Psoas muscle (tissue), 8 donors: ENCODE results near the gene TEX35. TPM values are rescaled to one million over a fixed set of nuclear protein-coding genes. Genes with fewer than 3 reads are reported as not detected.

Experiments
- ATAC-seq, 4 donors: fragments of 200-7000 bp; cut with Tn5 transposase; one replicate each; pipeline ENCODE4 v1.9.1; 2020; ENCODE audit warnings: moderate library complexity in 3 of 4, mild to moderate bottlenecking in 2 of 4
- DNase-seq, 2 donors: peaks; one replicate each; pipeline ENCODE4 v3.0.0-alpha.2; 2020
- H3K27ac ChIP-seq: fragments of 200-600 bp; one replicate; pipeline ENCODE4 v1.8.0; 2022
- H3K27me3 ChIP-seq, 3 donors: fragments of 200-600 bp in 1 of 3; one replicate each; pipeline versions ENCODE4 v1.6.1 to v1.8.0; 2013 to 2022; ENCODE audit warnings: low read length in 2 of 3, mild to moderate bottlenecking in 2 of 3, moderate library complexity in 1 of 3; ENCODE audit not compliant: insufficient read depth in 3 of 3
- H3K36me3 ChIP-seq, 2 donors: fragments of 200-600 bp in 1 of 2; one replicate each; pipeline versions ENCODE4 v1.6.1 to v1.8.0; 2013 to 2022; ENCODE audit warnings: low read depth in 1 of 2, mild to moderate bottlenecking in 1 of 2, moderate library complexity in 1 of 2; ENCODE audit not compliant: insufficient read depth in 1 of 2
- H3K4me1 ChIP-seq: fragments of 200-600 bp; one replicate; pipeline ENCODE4 v1.8.0; 2022
- H3K4me3 ChIP-seq: fragments of 200-600 bp; one replicate; pipeline ENCODE4 v1.8.0; 2022; ENCODE audit warnings: mild to moderate bottlenecking
- H3K9me3 ChIP-seq: fragments of 200-600 bp; one replicate; pipeline ENCODE4 v1.8.0; 2022
- CTCF ChIP-seq: fragments of 200-600 bp; IDR thresholded peaks from one replicate; pipeline ENCODE4 v1.8.0; 2022; ENCODE audit warnings: antibody characterized with exemption
- WGBS, 3 donors: extraction: QIAGEN DNeasy Blood & Tissue Kit; methylation state at CpG; one replicate each; pipeline versions ENCODE4 v1.1.6 to v1.1.7; 2013; 5-methylcytosine and 5-hydroxymethylcytosine counted together
- intact Hi-C, 2 donors: fragments of 100-400 bp; cut with DNase I; formaldehyde crosslinking; loops; one replicate each; pipeline versions ENCODE4 v1.11.0 to v1.14.2; 2022
- polyA plus RNA-seq, 3 donors: library from polyadenylated mRNA; stranded (reverse); fragments of 200-250 nt; gene quantifications; one replicate each; pipeline ENCODE4 v1.2.3, GENCODE V29; 2013
- total RNA-seq, 4 donors: library from RNA; stranded (reverse); fragmentation: NEBNext Ultra II Directional in 2 of 4; extraction: Animal tissue kit (Norgen Biotek cat#: 25700) in 2 of 4; gene quantifications; one replicate each; pipeline versions ENCODE4 v1.2.1 to v1.2.4, GENCODE V29; 2021 to 2023
- donor health status: healthy with polysubstance abuse.
- donor health status: DM: no; HTN: no; CAD: no; lungs with moderate emphysema.
- donor health status: Bipolar disorder and iron deficiency.
- donor health status: healthy.
- donor health status: DM: yes; HTN: yes; CAD: no.
- donor health status: DM: no; HTN: no; CAD: no.
- donor health status: DM: no; HTN: no; CAD: no.
- donor health status: DM: yes; HTN: yes; CAD: no.

The TEX35 gene
- total and polyA plus RNA-seq, 7 donors: not detected

GRCh38 chr1:178542554-178543289 is 29.8 kb downstream of the TEX35 start:
- intact Hi-C loops: loop anchor here (1.0 to 5.0 kb wide), 3 partner anchors 210 to 458 kb away; no protein-coding TSS in a partner anchor
- 1 to 3% (median 2%) methylated on average over 58 to 66 of the region's 66 CpGs for WGBS, 3 donors
- Histone ChIP-seq H3K36me3 (no peaks in the 10 kb centered on the region), H3K9me3 (no peaks in the 10 kb centered on the region), H3K4me1 (peaks cover 10% of the 10 kb centered on the region), H3K27ac (peak overlapping the region; percentile 53), H3K4me3 (peak overlapping the region; percentile 82), H3K27me3 (no peaks in the 10 kb centered on the region)
- DNase-seq (peak; percentile 90 to 91), ATAC-seq (peak; percentile 84 to 92 (median 86))
- peak; percentile 99 for TF ChIP-seq CTCF

- peaks cover 8% of the 10 kb centered on the region for H3K4me1 ChIP-seq
- TF ChIP-seq CTCF: no peak
- DNase-seq (no peak), ATAC-seq (peak in 3 of 4 donors; percentile 1 to 11 (median 3))
- peak overlapping the region; percentile 53 for H3K27ac ChIP-seq
- intact Hi-C loops: loop anchor here (2.0 to 5.0 kb wide), 2 partner anchors 209 to 458 kb away; no protein-coding TSS in a partner anchor
- H3K9me3 ChIP-seq: no peaks in the 10 kb centered on the region
- peak overlapping the region; percentile 82 for H3K4me3 ChIP-seq
- H3K27me3 ChIP-seq: no peaks in the 10 kb centered on the region
- no peaks in the 10 kb centered on the region for H3K36me3 ChIP-seq
- 32 to 48% (median 38%) methylated on average over 10 of the region's 10 CpGs for WGBS, 3 donors
These were observed 30.3 kb downstream of the TEX35 start for GRCh38 chr1:178543290-178543607.

GRCh38 chr1:178544531-178544930 is 31.6 kb downstream of the TEX35 start:
- ATAC-seq: no peak
- DNase-seq: no peak
- no peaks in the 10 kb centered on the region for H3K9me3 ChIP-seq
- H3K27ac ChIP-seq: no peak overlapping the region
- 80 to 88% (median 81%) methylated on average over 9 of the region's 9 CpGs for WGBS, 3 donors
- TF ChIP-seq CTCF: no peak
- no peaks in the 10 kb centered on the region for H3K4me1 ChIP-seq
- H3K4me3 ChIP-seq: no peak overlapping the region
- intact Hi-C loops: loop anchor here in 1 of 2 donors (5.0 kb wide), 1 partner anchor 208 kb away; no protein-coding TSS in a partner anchor
- H3K36me3 ChIP-seq: no peaks in the 10 kb centered on the region
- H3K27me3 ChIP-seq: no peaks in the 10 kb centered on the region

- Histone ChIP-seq H3K36me3 (no peaks in the 10 kb centered on the region), H3K27ac (no peak overlapping the region), H3K4me3 (no peak overlapping the region), H3K9me3 (no peaks in the 10 kb centered on the region), H3K4me1 (no peaks in the 10 kb centered on the region), H3K27me3 (no peaks in the 10 kb centered on the region)
- WGBS, 3 donors: 28 to 36% (median 34%) methylated on average over 3 of the region's 3 CpGs
- intact Hi-C loops: no loop called here
- DNase-seq: no peak
- no peak for TF ChIP-seq CTCF
- ATAC-seq: no peak
These were observed 35.2 kb downstream of the TEX35 start for GRCh38 chr1:178548108-178548507.
